ENCODE results near the gene PCSK4. TPM values are rescaled to one million over a fixed set of nuclear protein-coding genes. Genes with fewer than 3 reads are reported as not detected.

The PCSK4 gene
- polyA plus RNA-seq, 1 of the 3 experiments (the other 2 are of a cell fraction) = 6.6 TPM

DNA sequence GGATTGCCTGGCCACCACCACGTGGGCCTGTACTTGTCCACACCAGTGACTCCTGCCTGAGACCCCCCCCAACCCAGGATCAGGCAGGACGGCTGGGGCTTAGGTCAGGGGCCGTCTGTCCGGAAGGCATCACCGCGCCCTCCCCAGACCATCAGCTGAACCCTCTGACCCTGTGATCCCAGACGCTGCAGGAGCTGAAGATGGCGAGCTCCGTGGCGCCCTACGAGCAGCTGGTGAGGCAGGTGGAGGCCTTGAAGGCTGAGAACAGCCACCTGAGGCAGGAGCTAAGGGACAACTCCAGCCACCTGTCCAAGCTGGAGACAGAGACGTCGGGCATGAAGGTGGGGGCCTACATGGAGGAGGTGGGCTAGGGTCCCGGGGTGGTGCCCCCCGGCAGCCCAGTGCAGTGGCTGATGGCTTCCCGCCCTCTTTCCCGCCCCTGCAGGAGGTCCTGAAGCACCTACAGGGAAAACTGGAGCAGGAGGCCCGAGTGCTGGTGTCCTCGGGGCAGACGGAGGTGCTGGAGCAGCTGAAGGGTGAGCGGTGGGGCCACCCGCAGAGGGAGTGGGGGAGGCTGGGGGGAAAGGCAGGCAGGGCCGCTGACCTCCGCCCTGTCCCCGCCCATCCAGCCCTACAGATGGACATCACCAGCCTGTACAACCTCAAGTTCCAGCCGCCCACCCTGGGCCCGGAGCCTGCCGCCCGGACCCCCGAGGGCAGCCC lies 37.2 kb downstream of the PCSK4 start:
- TF ChIP-seq TAF1 (IDR thresholded peaks at IDR 0.05; ENCODE audit: borderline replicate concordance, low read depth, low read length) (no peak), SIN3A (IDR thresholded peaks at IDR 0.05; ENCODE audit: borderline replicate concordance, low read depth, low read length) (no peak), GATA2 (CRISPR knock-in tag; IDR thresholded peaks at IDR 0.05) (no peak), TEAD4 (IDR thresholded peaks at IDR 0.05; ENCODE audit: borderline replicate concordance, insufficient read depth) (no peak), MEF2A (IDR thresholded peaks at IDR 0.05; ENCODE audit: borderline replicate concordance, low read depth) (no peak), RFX5 (IDR thresholded peaks at IDR 0.05; ENCODE audit: low read length) (no peak), CHD2 (IDR thresholded peaks at IDR 0.05; ENCODE audit: low read length, partially characterized antibody) (no peak), POLR2AphosphoS5 (IDR thresholded peaks at IDR 0.05; ENCODE audit: low read depth, low read length) (no peak), RAD21 (IDR thresholded peaks at IDR 0.05; ENCODE audit: low read length) (no peak), NFIC (IDR thresholded peaks at IDR 0.05; ENCODE audit: borderline replicate concordance) (no peak)
- TF ChIP-seq, protein P1, sequence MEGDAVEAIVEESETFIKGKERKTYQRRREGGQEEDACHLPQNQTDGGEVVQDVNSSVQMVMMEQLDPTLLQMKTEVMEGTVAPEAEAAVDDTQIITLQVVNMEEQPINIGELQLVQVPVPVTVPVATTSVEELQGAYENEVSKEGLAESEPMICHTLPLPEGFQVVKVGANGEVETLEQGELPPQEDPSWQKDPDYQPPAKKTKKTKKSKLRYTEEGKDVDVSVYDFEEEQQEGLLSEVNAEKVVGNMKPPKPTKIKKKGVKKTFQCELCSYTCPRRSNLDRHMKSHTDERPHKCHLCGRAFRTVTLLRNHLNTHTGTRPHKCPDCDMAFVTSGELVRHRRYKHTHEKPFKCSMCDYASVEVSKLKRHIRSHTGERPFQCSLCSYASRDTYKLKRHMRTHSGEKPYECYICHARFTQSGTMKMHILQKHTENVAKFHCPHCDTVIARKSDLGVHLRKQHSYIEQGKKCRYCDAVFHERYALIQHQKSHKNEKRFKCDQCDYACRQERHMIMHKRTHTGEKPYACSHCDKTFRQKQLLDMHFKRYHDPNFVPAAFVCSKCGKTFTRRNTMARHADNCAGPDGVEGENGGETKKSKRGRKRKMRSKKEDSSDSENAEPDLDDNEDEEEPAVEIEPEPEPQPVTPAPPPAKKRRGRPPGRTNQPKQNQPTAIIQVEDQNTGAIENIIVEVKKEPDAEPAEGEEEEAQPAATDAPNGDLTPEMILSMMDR (IDR thresholded peaks at IDR 0.05) = no peak
- TF ChIP-seq, protein P2, sequence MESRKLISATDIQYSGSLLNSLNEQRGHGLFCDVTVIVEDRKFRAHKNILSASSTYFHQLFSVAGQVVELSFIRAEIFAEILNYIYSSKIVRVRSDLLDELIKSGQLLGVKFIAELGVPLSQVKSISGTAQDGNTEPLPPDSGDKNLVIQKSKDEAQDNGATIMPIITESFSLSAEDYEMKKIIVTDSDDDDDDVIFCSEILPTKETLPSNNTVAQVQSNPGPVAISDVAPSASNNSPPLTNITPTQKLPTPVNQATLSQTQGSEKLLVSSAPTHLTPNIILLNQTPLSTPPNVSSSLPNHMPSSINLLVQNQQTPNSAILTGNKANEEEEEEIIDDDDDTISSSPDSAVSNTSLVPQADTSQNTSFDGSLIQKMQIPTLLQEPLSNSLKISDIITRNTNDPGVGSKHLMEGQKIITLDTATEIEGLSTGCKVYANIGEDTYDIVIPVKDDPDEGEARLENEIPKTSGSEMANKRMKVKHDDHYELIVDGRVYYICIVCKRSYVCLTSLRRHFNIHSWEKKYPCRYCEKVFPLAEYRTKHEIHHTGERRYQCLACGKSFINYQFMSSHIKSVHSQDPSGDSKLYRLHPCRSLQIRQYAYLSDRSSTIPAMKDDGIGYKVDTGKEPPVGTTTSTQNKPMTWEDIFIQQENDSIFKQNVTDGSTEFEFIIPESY (IDR thresholded peaks at IDR 0.05; ENCODE audit: borderline replicate concordance, low read depth) = no peak
- TF ChIP-seq, protein P3, sequence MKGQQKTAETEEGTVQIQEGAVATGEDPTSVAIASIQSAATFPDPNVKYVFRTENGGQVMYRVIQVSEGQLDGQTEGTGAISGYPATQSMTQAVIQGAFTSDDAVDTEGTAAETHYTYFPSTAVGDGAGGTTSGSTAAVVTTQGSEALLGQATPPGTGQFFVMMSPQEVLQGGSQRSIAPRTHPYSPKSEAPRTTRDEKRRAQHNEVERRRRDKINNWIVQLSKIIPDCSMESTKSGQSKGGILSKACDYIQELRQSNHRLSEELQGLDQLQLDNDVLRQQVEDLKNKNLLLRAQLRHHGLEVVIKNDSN (IDR thresholded peaks at IDR 0.05; ENCODE audit: borderline replicate concordance, low read depth) = no peak
- TF ChIP-seq, protein P4, sequence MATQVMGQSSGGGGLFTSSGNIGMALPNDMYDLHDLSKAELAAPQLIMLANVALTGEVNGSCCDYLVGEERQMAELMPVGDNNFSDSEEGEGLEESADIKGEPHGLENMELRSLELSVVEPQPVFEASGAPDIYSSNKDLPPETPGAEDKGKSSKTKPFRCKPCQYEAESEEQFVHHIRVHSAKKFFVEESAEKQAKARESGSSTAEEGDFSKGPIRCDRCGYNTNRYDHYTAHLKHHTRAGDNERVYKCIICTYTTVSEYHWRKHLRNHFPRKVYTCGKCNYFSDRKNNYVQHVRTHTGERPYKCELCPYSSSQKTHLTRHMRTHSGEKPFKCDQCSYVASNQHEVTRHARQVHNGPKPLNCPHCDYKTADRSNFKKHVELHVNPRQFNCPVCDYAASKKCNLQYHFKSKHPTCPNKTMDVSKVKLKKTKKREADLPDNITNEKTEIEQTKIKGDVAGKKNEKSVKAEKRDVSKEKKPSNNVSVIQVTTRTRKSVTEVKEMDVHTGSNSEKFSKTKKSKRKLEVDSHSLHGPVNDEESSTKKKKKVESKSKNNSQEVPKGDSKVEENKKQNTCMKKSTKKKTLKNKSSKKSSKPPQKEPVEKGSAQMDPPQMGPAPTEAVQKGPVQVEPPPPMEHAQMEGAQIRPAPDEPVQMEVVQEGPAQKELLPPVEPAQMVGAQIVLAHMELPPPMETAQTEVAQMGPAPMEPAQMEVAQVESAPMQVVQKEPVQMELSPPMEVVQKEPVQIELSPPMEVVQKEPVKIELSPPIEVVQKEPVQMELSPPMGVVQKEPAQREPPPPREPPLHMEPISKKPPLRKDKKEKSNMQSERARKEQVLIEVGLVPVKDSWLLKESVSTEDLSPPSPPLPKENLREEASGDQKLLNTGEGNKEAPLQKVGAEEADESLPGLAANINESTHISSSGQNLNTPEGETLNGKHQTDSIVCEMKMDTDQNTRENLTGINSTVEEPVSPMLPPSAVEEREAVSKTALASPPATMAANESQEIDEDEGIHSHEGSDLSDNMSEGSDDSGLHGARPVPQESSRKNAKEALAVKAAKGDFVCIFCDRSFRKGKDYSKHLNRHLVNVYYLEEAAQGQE (IDR thresholded peaks at IDR 0.05; ENCODE audit: low read depth, low read length) = no peak
- WGBS (ENCODE audit: low lambda C conversion rate) = 87% methylated on average over 9 of the region's 30 CpGs
- H4K20me1 ChIP-seq (ENCODE audit: insufficient read depth) = peaks cover 18% of the 10 kb centered on the region; the same call in 1 of the 2 replicates
- no peaks in the 10 kb centered on the region for H3K9me3 ChIP-seq
- peak overlapping the region in 1 of 2 experiments; percentile 60; a peak in 1 of 4 replicates for H3K4me3 ChIP-seq (ENCODE audit: low read depth in 2 of 2, low read length in 1 of 2)
- ChIA-PET POLR2A (interaction anchor here (1.0 to 1.1 kb wide), 2 partner anchors 9 to 114 kb away, joined by 3 to 5 read pairs; no protein-coding TSS in a partner anchor), CTCF (interaction anchor here (1.4 to 3.5 kb wide), 4 partner anchors 8 to 187 kb away, joined by 5 to 16 read pairs (median 6); partner anchors contain the start of gene RPS15)
- H3K79me2 ChIP-seq (ENCODE audit: insufficient read depth) = no peaks in the 10 kb centered on the region
- peak overlapping the region in 1 of 2 experiments; percentile 86; a peak in 1 of 4 replicates for H3K27ac ChIP-seq (ENCODE audit: low read depth in 2 of 2, low read length in 1 of 2)
- no peak overlapping the region for H3K4me2 ChIP-seq
- no peak for DNase-seq
- peaks cover 0 to 36% of the 10 kb centered on the region in 2 experiments; a peak in 1 of 4 replicates for H3K4me1 ChIP-seq (ENCODE audit: control insufficient read depth in 1 of 2, insufficient read depth in 2 of 2, low read depth in 1 of 2, low read length in 1 of 2)
- H3F3A ChIP-seq (replicated peaks; ENCODE audit: insufficient read depth) = peaks cover 19% of the 10 kb centered on the region
- no peak overlapping the region for H2AFZ ChIP-seq (ENCODE audit: low read depth)
- no peaks in the 10 kb centered on the region for H3K9me2 ChIP-seq
- H3K27me3 ChIP-seq (ENCODE audit: insufficient read depth) = no peaks in the 10 kb centered on the region
- no peak overlapping the region for H3K9ac ChIP-seq
- no peaks in the 10 kb centered on the region for H3K36me3 ChIP-seq (replicated peaks in 1 of 2; ENCODE audit: control insufficient read depth in 1 of 2, insufficient read depth in 2 of 2, low read length in 1 of 2)

Data from SK-N-SH (cell line).